H1 (cell line): ENCODE measurements around the gene OR4D11. TPM values are rescaled to one million over a fixed set of nuclear protein-coding genes. Genes with fewer than 3 reads are reported as not detected.

ENCODE experiments used
- CTCF ChIA-PET: fragments of 300-600 bp; sonication (Branson Sonifier 250); formaldehyde crosslinking; loops from one replicate; lab custom pipeline; 2021; ENCODE audit not compliant: partially characterized antibody; lab: Charles Lee
- POLR2A ChIA-PET: fragments of 300-600 bp; sonication (Branson Sonifier 250); formaldehyde crosslinking; loops from one replicate; lab custom pipeline; 2021; ENCODE audit warnings: inconsistent platforms; ENCODE audit not compliant: partially characterized antibody; lab: Charles Lee
- DNase-seq, 2 experiments: peaks; one replicate each; pipeline versions ENCODE4 v3.0.0 to v3.0.0-alpha.2; 2010 to 2022; ENCODE audit warnings: low spot score in 2 of 2, low read depth in 1 of 2, mixed read lengths in 1 of 2
- FAIRE-seq: peaks from 2 replicates; lab custom pipeline; 2011; peaks lifted over from hg19 to GRCh38; lab: Jason Lieb, UNC
- H2AFZ ChIP-seq: 2 replicates; pipeline ENCODE4 v1.8.1; 2012; ENCODE audit warnings: low read length, inconsistent platforms
- H2AK5ac ChIP-seq: 2 replicates; pipeline ENCODE4 v1.6.1; 2013; ENCODE audit warnings: low read depth, low read length
- H2BK120ac ChIP-seq: replicated peaks from 2 replicates; pipeline ENCODE3; 2013; ENCODE audit warnings: low read depth, low read length, inconsistent platforms
- H2BK12ac ChIP-seq: 2 replicates; pipeline ENCODE4 v1.6.1; 2013; ENCODE audit warnings: low read depth, low read length
- H2BK15ac ChIP-seq: 2 replicates; pipeline ENCODE4 v1.6.1; 2013; ENCODE audit warnings: low read length
- H2BK20ac ChIP-seq: 2 replicates; pipeline ENCODE4 v1.6.1; 2013; ENCODE audit warnings: low read length
- H2BK5ac ChIP-seq: 2 replicates; pipeline ENCODE4 v1.6.1; 2013; ENCODE audit warnings: low read depth, low read length
- H3K14ac ChIP-seq: 2 replicates; pipeline ENCODE4 v1.6.1; 2013; ENCODE audit warnings: inconsistent platforms; ENCODE audit not compliant: insufficient read length
- H3K18ac ChIP-seq: 2 replicates; pipeline ENCODE4 v1.6.1; 2013; ENCODE audit warnings: low read length; ENCODE audit errors: extremely low read depth
- H3K23ac ChIP-seq: 2 replicates; pipeline ENCODE4 v1.6.1; 2013; ENCODE audit warnings: inconsistent platforms; ENCODE audit not compliant: insufficient read length
- H3K23me2 ChIP-seq: 2 replicates; pipeline ENCODE4 v1.6.1; 2013; ENCODE audit warnings: low read depth, low read length
- H3K27ac ChIP-seq: 2 replicates; pipeline ENCODE4 v1.6.1; 2011; ENCODE audit warnings: low read depth, low read length, inconsistent platforms
- H3K27me3 ChIP-seq, 4 experiments: replicated peaks in 1 of 4; 1 replicate in 1 of 4; 2 replicates in 3 of 4; pipeline versions ENCODE4 v1.6.1 to v1.8.1; 2011 to 2013; ENCODE audit warnings: low read length in 3 of 4, mild to moderate bottlenecking in 3 of 4, inconsistent platforms in 2 of 4, mixed read lengths in 2 of 4, moderate library complexity in 1 of 4; ENCODE audit not compliant: control insufficient read depth in 3 of 4, insufficient read depth in 3 of 4; ENCODE audit errors: extremely low read depth in 1 of 4
- H3K36me3 ChIP-seq, 4 experiments: 2 replicates each; pipeline versions ENCODE4 v1.6.1 to v1.8.1; 2011 to 2013; ENCODE audit warnings: mild to moderate bottlenecking in 4 of 4, low read length in 3 of 4, moderate library complexity in 2 of 4, control low read depth in 1 of 4, inconsistent platforms in 1 of 4; ENCODE audit not compliant: insufficient read depth in 4 of 4, control insufficient read depth in 2 of 4
- H3K4ac ChIP-seq: replicated peaks from 2 replicates; pipeline ENCODE3; 2013; ENCODE audit warnings: low read length, low read depth, mixed read lengths, inconsistent platforms; ENCODE audit not compliant: insufficient read length
- H3K4me1 ChIP-seq, 4 experiments: replicated peaks in 1 of 4; 1 replicate in 1 of 4; 2 replicates in 3 of 4; pipeline versions ENCODE4 v1.6.1 to v1.8.1; 2011 to 2013; ENCODE audit warnings: low read length in 3 of 4, inconsistent platforms in 2 of 4, mixed read lengths in 1 of 4; ENCODE audit not compliant: insufficient read depth in 4 of 4, control insufficient read depth in 3 of 4
- H3K4me2 ChIP-seq, 2 experiments: 2 replicates each; pipeline versions ENCODE4 v1.6.1 to v1.8.1; 2011 to 2013; ENCODE audit warnings: low read depth in 2 of 2, low read length in 2 of 2, control low read depth in 1 of 2, inconsistent platforms in 1 of 2, mild to moderate bottlenecking in 1 of 2; ENCODE audit not compliant: insufficient read depth in 1 of 2
- H3K4me3 ChIP-seq, 4 experiments: fragments of 200-600, 300-600 bp in 1 of 4; sonication (generic), shearing (Covaris generic), sonication (Bioruptor Twin) in 1 of 4; 2 replicates each; pipeline versions ENCODE4 v1.5.1 to v1.8.1; 2011 to 2016; ENCODE audit warnings: low read length in 4 of 4, low read depth in 3 of 4, control low read depth in 2 of 4, inconsistent platforms in 2 of 4, mild to moderate bottlenecking in 2 of 4, mixed read lengths in 1 of 4, moderate library complexity in 1 of 4; ENCODE audit not compliant: insufficient read depth in 2 of 4; ENCODE audit errors: extremely low read depth in 1 of 4
- H3K56ac ChIP-seq: replicated peaks from 2 replicates; pipeline ENCODE3; 2013; ENCODE audit warnings: low read depth, mild to moderate bottlenecking, mixed read lengths, low read length, inconsistent platforms; ENCODE audit not compliant: insufficient read length
- H3K79me1 ChIP-seq: 2 replicates; pipeline ENCODE4 v1.6.1; 2013; ENCODE audit warnings: low read depth, low read length, control low read depth
- H3K79me2 ChIP-seq, 2 experiments: 2 replicates each; pipeline versions ENCODE4 v1.6.1 to v1.8.1; 2012 to 2013; ENCODE audit warnings: low read length in 2 of 2, mild to moderate bottlenecking in 2 of 2, inconsistent platforms in 1 of 2; ENCODE audit not compliant: insufficient read depth in 2 of 2, control insufficient read depth in 1 of 2
- H3K9ac ChIP-seq, 4 experiments: replicated peaks in 1 of 4; 1 replicate in 1 of 4; 2 replicates in 3 of 4; pipeline versions ENCODE4 v1.6.1 to v1.8.1; 2011 to 2013; ENCODE audit warnings: low read depth in 3 of 4, low read length in 3 of 4, control low read depth in 2 of 4, mild to moderate bottlenecking in 2 of 4, moderate library complexity in 2 of 4, inconsistent platforms in 1 of 4; ENCODE audit errors: extremely low read depth in 1 of 4
- H3K9me3 ChIP-seq, 2 experiments: 2 replicates each; pipeline versions ENCODE4 v1.6.1 to v1.8.1; 2012 to 2013; ENCODE audit warnings: mild to moderate bottlenecking in 2 of 2, moderate library complexity in 2 of 2, control low read depth in 1 of 2, inconsistent platforms in 1 of 2, low read depth in 1 of 2, low read length in 1 of 2, mixed read lengths in 1 of 2; ENCODE audit not compliant: insufficient read depth in 2 of 2
- H4K20me1 ChIP-seq, 2 experiments: replicated peaks in 1 of 2; 2 replicates each; pipeline versions ENCODE3 to v1.8.1; 2011 to 2013; ENCODE audit warnings: inconsistent platforms in 2 of 2, low read length in 2 of 2, mild to moderate bottlenecking in 1 of 2; ENCODE audit not compliant: insufficient read depth in 2 of 2, control insufficient read depth in 1 of 2
- H4K5ac ChIP-seq: 2 replicates; pipeline ENCODE4 v1.6.1; 2013; ENCODE audit warnings: low read length, low read depth, mixed read lengths, inconsistent platforms; ENCODE audit not compliant: insufficient read length
- H4K8ac ChIP-seq: 2 replicates; pipeline ENCODE4 v1.8.0; 2013; ENCODE audit warnings: mild to moderate bottlenecking, moderate library complexity, low read length, inconsistent platforms; ENCODE audit not compliant: insufficient read depth; ENCODE audit errors: extremely low read depth
- H4K91ac ChIP-seq: replicated peaks from 2 replicates; pipeline ENCODE3; 2013; ENCODE audit warnings: low read length, mixed read lengths, inconsistent platforms; ENCODE audit not compliant: insufficient read length
- BRCA1 ChIP-seq: IDR thresholded peaks from 2 replicates; pipeline ENCODE4 v1.6.1; 2012; ENCODE audit warnings: low read depth, low read length, improper control_type of control experiment
- CTBP2 ChIP-seq: IDR thresholded peaks from 2 replicates; pipeline ENCODE4 v1.7.0; 2011; ENCODE audit warnings: borderline replicate concordance, mild to moderate bottlenecking, moderate library complexity, mixed read lengths, low read length; ENCODE audit not compliant: insufficient read depth, insufficient read length
- KDM1A ChIP-seq: fragments of 200-600, 300-600 bp; sonication (generic); IDR thresholded peaks from 2 replicates; pipeline ENCODE4 v1.7.1; 2016; ENCODE audit warnings: mild to moderate bottlenecking, low read length, borderline replicate concordance
- MAFK ChIP-seq: IDR thresholded peaks from 2 replicates; pipeline ENCODE4 v1.6.1; 2012; ENCODE audit warnings: low read depth, mild to moderate bottlenecking, improper control_type of control experiment, low read length
- RAD21 ChIP-seq, 2 experiments: IDR thresholded peaks in 1 of 2; conservative IDR thresholded peaks in 1 of 2; 2 replicates each; pipeline ENCODE4 v1.6.1; 2011; ENCODE audit warnings: low read depth in 2 of 2, low read length in 2 of 2, improper control_type of control experiment in 1 of 2, inconsistent platforms in 1 of 2, mild to moderate bottlenecking in 1 of 2, moderate library complexity in 1 of 2
- RBBP5 ChIP-seq: IDR thresholded peaks from 2 replicates; pipeline ENCODE4 v1.7.1; 2012; ENCODE audit warnings: low read depth, mild to moderate bottlenecking, inconsistent platforms, low read length, moderate library complexity, borderline replicate concordance
- SIN3A ChIP-seq, 2 experiments: IDR thresholded peaks in 1 of 2; conservative IDR thresholded peaks in 1 of 2; 2 replicates each; pipeline ENCODE4 v1.6.1; 2011 to 2012; ENCODE audit warnings: low read length in 2 of 2, improper control_type of control experiment in 1 of 2, low read depth in 1 of 2, mild to moderate bottlenecking in 1 of 2
- SIRT6 ChIP-seq: IDR thresholded peaks from one replicate; pipeline ENCODE4 v1.7.1; 2012; ENCODE audit warnings: low read length, inconsistent platforms
- SIX5 ChIP-seq: IDR thresholded peaks from 2 replicates; pipeline ENCODE4 v1.6.1; 2011; ENCODE audit warnings: mild to moderate bottlenecking, low read depth, low read length
- long read RNA-seq, 2 experiments: library from RNA in 1 of 2; library from capped mRNA in 1 of 2; stranded (forward); transcript quantifications; one replicate each; pipeline ENCODE4 v2.0.0, GENCODE V29; 2021; ENCODE audit warnings: inconsistent platforms in 1 of 2
- polyA minus RNA-seq, 3 experiments: library from RNA; depleted of rRNA, polyadenylated mRNA; stranded (reverse); fragments of >200 nt; gene quantifications; 1 replicate in 2 of 3; 2 replicates in 1 of 3; pipeline ENCODE4 v1.2.3, GENCODE V29; 2011
- polyA plus RNA-seq, 7 experiments: library from polyadenylated mRNA; depleted of rRNA in 3 of 7; stranded (reverse) in 5 of 7; unstranded in 2 of 7; fragments of >200 nt in 5 of 7; fragments of 200-250 nt in 2 of 7; gene quantifications; 1 replicate in 5 of 7; 2 replicates in 1 of 7; 4 replicates in 1 of 7; pipeline versions ENCODE4 v1.2.1 to v1.2.3, GENCODE V29; 2011 to 2013; ENCODE audit warnings: missing spikeins in 2 of 7, mixed read lengths in 2 of 7
- total RNA-seq: library from RNA; stranded (reverse); fragmentation: NEBNext Ultra II Directional; extraction: Animal tissue kit (Norgen Biotek cat#: 25700); gene quantifications from 2 replicates; pipeline ENCODE4 v1.2.1, GENCODE V29; 2021
- TF ChIP-seq, protein P1 (sequence below): IDR thresholded peaks from 2 replicates; pipeline ENCODE4 v1.6.1; 2012; ENCODE audit warnings: inconsistent platforms

Gene OR4D11
- total RNA-seq (not detected in 2 replicates), polyA plus RNA-seq (2011; rRNA removed) (not detected in 2 replicates), polyA minus RNA-seq (2011; rRNA and poly(A)+ RNA removed) (not detected in 2 replicates)
- polyA plus RNA-seq (2011; cell fraction: cytosol; rRNA removed), result not detected
- not detected for polyA plus RNA-seq (2011; cell fraction: nucleus; rRNA removed)
- not detected in 4 replicates for polyA plus RNA-seq (2012, experiment 1 of 2)
- not detected for polyA plus RNA-seq (2012, experiment 2 of 2)
- polyA plus RNA-seq (2013, experiment 1 of 2), result not detected
- not detected for polyA plus RNA-seq (2013, experiment 2 of 2)
- polyA minus RNA-seq (2011; cell fraction: cytosol; rRNA and poly(A)+ RNA removed), result not detected
- not detected for polyA minus RNA-seq (2011; cell fraction: nucleus; rRNA and poly(A)+ RNA removed)
- long read RNA-seq, experiment 1, result 0 reads
- long read RNA-seq, experiment 2, result 0 reads

DNA sequence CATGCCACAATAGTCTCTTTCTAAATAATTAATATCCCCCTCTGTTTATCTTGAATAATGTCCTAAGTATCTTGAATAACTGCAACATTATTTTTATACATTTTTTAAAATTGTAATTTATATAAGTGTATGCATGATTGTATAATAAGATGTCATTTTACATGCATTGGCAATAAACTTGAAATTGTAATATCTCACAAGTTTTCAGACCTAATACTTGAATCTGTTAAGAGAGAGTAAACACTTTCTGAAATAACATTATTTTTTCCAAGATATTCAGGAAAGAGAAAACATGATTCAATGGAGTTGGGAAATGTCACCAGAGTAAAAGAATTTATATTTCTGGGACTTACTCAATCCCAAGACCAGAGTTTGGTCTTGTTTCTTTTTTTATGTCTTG is at the start of gene OR4D11:
OR4D11 (plus strand) TSS at position 301 of the 400 bp plus-strand sequence; CDS start at position 301, 0 bp downstream.
- CTCF ChIA-PET, result interaction anchor here (0.7 kb wide), 2 partner anchors 39 to 723 kb away, joined by 3 read pairs; no protein-coding TSS in a partner anchor
- H3K79me2 ChIP-seq, result no peaks in the 10 kb centered on the region
- H4K8ac ChIP-seq, result no peak within 1 kb of the TSS
- no peaks in the 10 kb centered on the region for H3K36me3 ChIP-seq
- H3K4ac ChIP-seq, result no peak within 1 kb of the TSS
- no peak within 1 kb of the TSS for H2BK5ac ChIP-seq
- no peaks in the 10 kb centered on the region for H3K27me3 ChIP-seq
- no peak within 1 kb of the TSS for H3K4me3 ChIP-seq
- H4K5ac ChIP-seq, result no peak within 1 kb of the TSS
- H3K4me1 ChIP-seq, result no peaks in the 10 kb centered on the region
- H4K20me1 ChIP-seq, result no peaks in the 10 kb centered on the region
- no peak within 1 kb of the TSS for H2AK5ac ChIP-seq
- H3K23me2 ChIP-seq, result no peaks in the 10 kb centered on the region; the same call in 1 of the 2 replicates
- no peaks in the 10 kb centered on the region for H3K79me1 ChIP-seq
- DNase-seq, result no peak
- H2BK120ac ChIP-seq, result no peak within 1 kb of the TSS
- FAIRE-seq, result no peak
- H3K18ac ChIP-seq, result no peak within 1 kb of the TSS
- H3K9ac ChIP-seq, result no peak within 1 kb of the TSS
- H2BK20ac ChIP-seq, result no peak within 1 kb of the TSS
- H3K14ac ChIP-seq, result no peak within 1 kb of the TSS
- POLR2A ChIA-PET, result no interaction called here
- H3K23ac ChIP-seq, result no peak within 1 kb of the TSS
- no peaks in the 10 kb centered on the region for H3K9me3 ChIP-seq
- no peak within 1 kb of the TSS for H3K56ac ChIP-seq
- no peak within 1 kb of the TSS for H3K27ac ChIP-seq
- H3K4me2 ChIP-seq, result no peak within 1 kb of the TSS
- no peak within 1 kb of the TSS for H2BK15ac ChIP-seq
- H2AFZ ChIP-seq, result no peak within 1 kb of the TSS
- H4K91ac ChIP-seq, result no peak within 1 kb of the TSS
- H2BK12ac ChIP-seq, result no peak within 1 kb of the TSS
- TF ChIP-seq BRCA1 (no peak), CTBP2 (no peak), SIN3A (conservative IDR thresholded peaks at IDR 0.05 in 1 of 2, IDR thresholded peaks at IDR 0.05 in 1 of 2; ENCODE audit: low read depth in 1 of 2, low read length in 2 of 2) (no peak), SIRT6 (no peak), MAFK (no peak), KDM1A (no peak), RAD21 (IDR thresholded peaks at IDR 0.05 in 1 of 2, conservative IDR thresholded peaks at IDR 0.05 in 1 of 2; ENCODE audit: low read depth in 2 of 2, low read length in 2 of 2) (no peak), RBBP5 (no peak), SIX5 (no peak)
- TF ChIP-seq, protein P1, sequence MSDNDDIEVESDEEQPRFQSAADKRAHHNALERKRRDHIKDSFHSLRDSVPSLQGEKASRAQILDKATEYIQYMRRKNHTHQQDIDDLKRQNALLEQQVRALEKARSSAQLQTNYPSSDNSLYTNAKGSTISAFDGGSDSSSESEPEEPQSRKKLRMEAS, result no peak
